T-helper 17 cell (primary cell): ENCODE results near the gene UNC93A. TPM values are rescaled to one million over a fixed set of nuclear protein-coding genes. Genes with fewer than 3 reads are reported as not detected.
"Not testable (repeated sequence)": the region's sequence is repeated elsewhere in the genome, so short reads cannot be mapped to it uniquely, and the experiment has no call there.

Experiments used
- ATAC-seq: fragments of 150-1000 bp; cut with Tn5 transposase; 2 replicates; pipeline ENCODE4 v1.10.0; 2021; ENCODE audit warnings: mild to moderate bottlenecking, moderate library complexity
- DNase-seq, 3 donors: peaks; one replicate each; pipeline versions ENCODE4 v3.0.0 to v3.0.0-alpha.2; 2020 to 2021
- H3K9me3 ChIP-seq: one replicate; pipeline ENCODE4 v1.7.0; 2013; ENCODE audit warnings: low read length, mild to moderate bottlenecking; ENCODE audit not compliant: control insufficient read depth, poor library complexity, severe bottlenecking
- H3K27ac Mint-ChIP-seq: one replicate; pipeline ENCODE4 v1.8.0; 2022; ENCODE audit warnings: mild to moderate bottlenecking, moderate library complexity, mixed read lengths
- H3K27me3 Mint-ChIP-seq: one replicate; pipeline ENCODE4 v1.8.0; 2022; ENCODE audit warnings: mixed read lengths
- H3K36me3 Mint-ChIP-seq: one replicate; pipeline ENCODE4 v1.8.0; 2022; ENCODE audit warnings: low read depth, mixed read lengths
- H3K4me1 Mint-ChIP-seq: one replicate; pipeline ENCODE4 v1.8.0; 2022; ENCODE audit warnings: mild to moderate bottlenecking, mixed read lengths
- H3K4me3 Mint-ChIP-seq: one replicate; pipeline ENCODE4 v1.8.0; 2022; ENCODE audit warnings: mild to moderate bottlenecking, moderate library complexity, mixed read lengths
- total RNA-seq, 4 donors: library from RNA in 2 of 4; stranded (reverse) in 2 of 4; gene quantifications; one replicate each; pipeline ENCODE4 v1.2.3 and lab custom pipeline; 2022 to 2026

Gene UNC93A
- total RNA-seq: not detected
- 0 reads per million in 2 donors for total RNA-seq (lab: John Stamatoyannopoulos, UW)

- no peak within 1 kb of the TSS for H3K4me3 Mint-ChIP-seq
- no peaks in the 10 kb centered on the region for H3K36me3 Mint-ChIP-seq
- DNase-seq: no peak
- H3K27me3 Mint-ChIP-seq: peaks cover 10% of the 10 kb centered on the region
- no peaks in the 10 kb centered on the region for H3K9me3 ChIP-seq
- no peak for ATAC-seq
- H3K4me1 Mint-ChIP-seq: no peaks in the 10 kb centered on the region
- no peak within 1 kb of the TSS for H3K27ac Mint-ChIP-seq
These were observed at the start of gene UNC93A for GRCh38 chr6:167290786-167291622. TSS of gene UNC93A (plus strand) at chr6:167291315. CDS start at chr6:167291490, 175 bp downstream.

GRCh38 chr6:167241321-167242134 lies 49.6 kb upstream of the UNC93A start:
- not testable (repeated sequence) for H3K27ac Mint-ChIP-seq, H3K9me3 ChIP-seq, ATAC-seq, DNase-seq, H3K4me3 Mint-ChIP-seq, H3K4me1 Mint-ChIP-seq, H3K36me3 Mint-ChIP-seq
- peaks cover 47% of the 10 kb centered on the region for H3K27me3 Mint-ChIP-seq

- H3K27me3 Mint-ChIP-seq: peaks cover 45% of the 10 kb centered on the region
- not testable (repeated sequence) for H3K36me3 Mint-ChIP-seq, H3K4me1 Mint-ChIP-seq, H3K4me3 Mint-ChIP-seq, DNase-seq, ATAC-seq, H3K27ac Mint-ChIP-seq, H3K9me3 ChIP-seq
These were observed 49.0 kb upstream of the UNC93A start for GRCh38 chr6:167242135-167242506.

- not testable (repeated sequence) for H3K4me3 Mint-ChIP-seq, H3K36me3 Mint-ChIP-seq, H3K9me3 ChIP-seq, DNase-seq, ATAC-seq, H3K27ac Mint-ChIP-seq, H3K4me1 Mint-ChIP-seq
- H3K27me3 Mint-ChIP-seq: peaks cover 42% of the 10 kb centered on the region
These were observed 48.5 kb upstream of the UNC93A start for GRCh38 chr6:167242511-167243051.

- H3K4me3 Mint-ChIP-seq: no peak overlapping the region
- H3K27ac Mint-ChIP-seq: no peak overlapping the region
- no peak for DNase-seq
- no peaks in the 10 kb centered on the region for H3K9me3 ChIP-seq
- no peak for ATAC-seq
- H3K4me1 Mint-ChIP-seq: no peaks in the 10 kb centered on the region
- no peaks in the 10 kb centered on the region for H3K36me3 Mint-ChIP-seq
- peaks cover 50% of the 10 kb centered on the region for H3K27me3 Mint-ChIP-seq
These were observed 46.8 kb upstream of the UNC93A start for GRCh38 chr6:167244064-167244960.

GRCh38 chr6:167244991-167245390 lies 46.1 kb upstream of the UNC93A start:
- ATAC-seq: no peak
- H3K27me3 Mint-ChIP-seq: peaks cover 45% of the 10 kb centered on the region
- no peaks in the 10 kb centered on the region for H3K36me3 Mint-ChIP-seq
- no peak overlapping the region for H3K4me3 Mint-ChIP-seq
- H3K9me3 ChIP-seq: no peaks in the 10 kb centered on the region
- H3K27ac Mint-ChIP-seq: no peak overlapping the region
- no peak for DNase-seq
- peaks cover under 1% of the 10 kb centered on the region for H3K4me1 Mint-ChIP-seq

- Mint-ChIP-seq H3K4me3 (no peak overlapping the region), H3K27ac (no peak overlapping the region), H3K4me1 (peaks cover 2% of the 10 kb centered on the region), H3K36me3 (no peaks in the 10 kb centered on the region), H3K27me3 (peaks cover 43% of the 10 kb centered on the region)
- ATAC-seq: no peak
- H3K9me3 ChIP-seq: no peaks in the 10 kb centered on the region
- no peak for DNase-seq
These were observed 45.5 kb upstream of the UNC93A start for GRCh38 chr6:167245591-167245990.

- Mint-ChIP-seq H3K27me3 (peaks cover 36% of the 10 kb centered on the region), H3K4me1 (peaks cover 2% of the 10 kb centered on the region), H3K36me3 (no peaks in the 10 kb centered on the region), H3K4me3 (no peak overlapping the region), H3K27ac (no peak overlapping the region)
- DNase-seq: no peak
- H3K9me3 ChIP-seq: no peaks in the 10 kb centered on the region
- ATAC-seq: no peak
These were observed 43.1 kb upstream of the UNC93A start for GRCh38 chr6:167247814-167248595.

GRCh38 chr6:167248878-167249455 lies 42.1 kb upstream of the UNC93A start:
- not testable (repeated sequence) for ATAC-seq, H3K36me3 Mint-ChIP-seq, H3K9me3 ChIP-seq, H3K4me3 Mint-ChIP-seq, H3K4me1 Mint-ChIP-seq, H3K27ac Mint-ChIP-seq, DNase-seq
- peaks cover 32% of the 10 kb centered on the region for H3K27me3 Mint-ChIP-seq

- no peak for ATAC-seq
These were observed 38.8 kb upstream of the UNC93A start for GRCh38 chr6:167252271-167252670.

GRCh38 chr6:167255918-167256553 lies 35.1 kb upstream of the UNC93A start:
- peaks cover 2% of the 10 kb centered on the region for H3K9me3 ChIP-seq
- Mint-ChIP-seq H3K4me3 (no peak overlapping the region), H3K36me3 (no peaks in the 10 kb centered on the region), H3K27me3 (peaks cover 18% of the 10 kb centered on the region), H3K27ac (no peak overlapping the region), H3K4me1 (no peaks in the 10 kb centered on the region)
- ATAC-seq (no peak), DNase-seq (no peak)

More at GRCh38 chr6:167252271-167252670, 38.8 kb upstream of the UNC93A start:
- Mint-ChIP-seq H3K27me3 (peaks cover 21% of the 10 kb centered on the region), H3K27ac (no peak overlapping the region), H3K4me3 (no peak overlapping the region), H3K4me1 (peaks cover 2% of the 10 kb centered on the region), H3K36me3 (no peaks in the 10 kb centered on the region)
- no peak for DNase-seq
- peaks cover 2% of the 10 kb centered on the region for H3K9me3 ChIP-seq
